PFSK-1 (cell line): ENCODE measurements around the gene SYNRG.

Source experiments
- FOXP2 ChIP-seq: optimal IDR thresholded peaks from 2 replicates; pipeline ENCODE3; 2011; ENCODE audit warnings: borderline replicate concordance, control low read depth, inconsistent platforms; ENCODE audit not compliant: insufficient read depth; ENCODE audit errors: extremely low read length, extremely low read depth
- POLR2AphosphoS5 ChIP-seq: IDR thresholded peaks from 2 replicates; pipeline ENCODE4 v1.6.1; 2012; ENCODE audit warnings: low read depth, mild to moderate bottlenecking, control low read depth, low read length, moderate library complexity
- SIN3A ChIP-seq: IDR thresholded peaks from 2 replicates; pipeline ENCODE4 v1.6.1; 2012; ENCODE audit warnings: mild to moderate bottlenecking, low read length, moderate library complexity, borderline replicate concordance; ENCODE audit not compliant: insufficient read depth
- TAF1 ChIP-seq: IDR thresholded peaks from 2 replicates; pipeline ENCODE4 v1.6.1; 2012; ENCODE audit warnings: low read length, control low read depth, borderline replicate concordance; ENCODE audit not compliant: insufficient read depth
- TF ChIP-seq, protein P1 (sequence below), 2 experiments: IDR thresholded peaks; 2 replicates each; pipeline versions ENCODE4 v1.6.1 to v1.8.0; 2011 to 2012; ENCODE audit warnings: low read depth in 2 of 2, low read length in 2 of 2, control low read depth in 1 of 2, inconsistent platforms in 1 of 2, mild to moderate bottlenecking in 1 of 2, moderate library complexity in 1 of 2; ENCODE audit not compliant: insufficient read depth in 1 of 2

The SYNRG gene

DNA sequence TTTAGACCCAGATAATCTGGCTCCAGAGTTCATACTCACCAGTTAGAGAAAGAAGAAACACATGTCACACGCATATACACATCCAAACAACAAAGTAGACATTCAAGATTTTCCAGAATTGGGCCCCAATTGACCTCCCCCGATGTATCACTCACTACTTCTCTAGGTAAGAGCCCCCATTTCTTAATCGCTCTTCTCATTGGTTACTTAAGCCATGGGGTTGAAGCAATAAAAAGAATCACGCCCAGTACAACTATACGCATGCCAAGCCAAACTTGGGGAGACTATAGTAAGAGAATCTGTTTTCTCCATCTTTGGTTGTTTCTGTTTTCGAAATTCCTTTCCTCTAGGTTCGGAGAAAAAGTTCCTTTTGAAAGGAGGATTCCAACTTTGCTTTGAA is 33.5 kb upstream of the SYNRG start:
- TF ChIP-seq FOXP2 (no peak), SIN3A (no peak), TAF1 (no peak), POLR2AphosphoS5 (no peak)
- TF ChIP-seq, protein P1, sequence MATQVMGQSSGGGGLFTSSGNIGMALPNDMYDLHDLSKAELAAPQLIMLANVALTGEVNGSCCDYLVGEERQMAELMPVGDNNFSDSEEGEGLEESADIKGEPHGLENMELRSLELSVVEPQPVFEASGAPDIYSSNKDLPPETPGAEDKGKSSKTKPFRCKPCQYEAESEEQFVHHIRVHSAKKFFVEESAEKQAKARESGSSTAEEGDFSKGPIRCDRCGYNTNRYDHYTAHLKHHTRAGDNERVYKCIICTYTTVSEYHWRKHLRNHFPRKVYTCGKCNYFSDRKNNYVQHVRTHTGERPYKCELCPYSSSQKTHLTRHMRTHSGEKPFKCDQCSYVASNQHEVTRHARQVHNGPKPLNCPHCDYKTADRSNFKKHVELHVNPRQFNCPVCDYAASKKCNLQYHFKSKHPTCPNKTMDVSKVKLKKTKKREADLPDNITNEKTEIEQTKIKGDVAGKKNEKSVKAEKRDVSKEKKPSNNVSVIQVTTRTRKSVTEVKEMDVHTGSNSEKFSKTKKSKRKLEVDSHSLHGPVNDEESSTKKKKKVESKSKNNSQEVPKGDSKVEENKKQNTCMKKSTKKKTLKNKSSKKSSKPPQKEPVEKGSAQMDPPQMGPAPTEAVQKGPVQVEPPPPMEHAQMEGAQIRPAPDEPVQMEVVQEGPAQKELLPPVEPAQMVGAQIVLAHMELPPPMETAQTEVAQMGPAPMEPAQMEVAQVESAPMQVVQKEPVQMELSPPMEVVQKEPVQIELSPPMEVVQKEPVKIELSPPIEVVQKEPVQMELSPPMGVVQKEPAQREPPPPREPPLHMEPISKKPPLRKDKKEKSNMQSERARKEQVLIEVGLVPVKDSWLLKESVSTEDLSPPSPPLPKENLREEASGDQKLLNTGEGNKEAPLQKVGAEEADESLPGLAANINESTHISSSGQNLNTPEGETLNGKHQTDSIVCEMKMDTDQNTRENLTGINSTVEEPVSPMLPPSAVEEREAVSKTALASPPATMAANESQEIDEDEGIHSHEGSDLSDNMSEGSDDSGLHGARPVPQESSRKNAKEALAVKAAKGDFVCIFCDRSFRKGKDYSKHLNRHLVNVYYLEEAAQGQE (IDR thresholded peaks at IDR 0.05; ENCODE audit: insufficient read depth in 1 of 2, low read depth in 2 of 2, low read length in 2 of 2), result no peak

DNA sequence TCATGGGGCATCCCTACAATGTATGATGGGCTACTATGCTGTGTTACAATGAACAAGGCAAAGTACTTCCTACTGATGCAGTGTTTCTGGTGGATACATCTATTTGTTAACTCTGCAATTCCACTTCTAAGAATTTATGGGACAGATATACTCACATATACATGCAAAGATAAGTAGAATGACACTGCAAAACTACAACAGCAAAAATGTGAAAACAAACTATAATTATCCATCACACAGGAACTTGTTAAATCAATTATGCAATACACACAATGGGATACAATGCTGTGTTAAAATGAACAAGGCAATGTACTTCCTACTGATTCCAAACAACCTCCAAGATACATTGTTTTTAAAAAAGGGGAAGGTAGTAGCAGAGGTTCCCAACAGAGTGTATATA is 30.8 kb upstream of the SYNRG start:
- TF ChIP-seq, protein P1 (IDR thresholded peaks at IDR 0.05; ENCODE audit: insufficient read depth in 1 of 2, low read depth in 2 of 2, low read length in 2 of 2), result no peak
- TF ChIP-seq TAF1, result no peak
- TF ChIP-seq POLR2AphosphoS5, result no peak
- no peak for TF ChIP-seq FOXP2
- TF ChIP-seq SIN3A, result no peak

DNA sequence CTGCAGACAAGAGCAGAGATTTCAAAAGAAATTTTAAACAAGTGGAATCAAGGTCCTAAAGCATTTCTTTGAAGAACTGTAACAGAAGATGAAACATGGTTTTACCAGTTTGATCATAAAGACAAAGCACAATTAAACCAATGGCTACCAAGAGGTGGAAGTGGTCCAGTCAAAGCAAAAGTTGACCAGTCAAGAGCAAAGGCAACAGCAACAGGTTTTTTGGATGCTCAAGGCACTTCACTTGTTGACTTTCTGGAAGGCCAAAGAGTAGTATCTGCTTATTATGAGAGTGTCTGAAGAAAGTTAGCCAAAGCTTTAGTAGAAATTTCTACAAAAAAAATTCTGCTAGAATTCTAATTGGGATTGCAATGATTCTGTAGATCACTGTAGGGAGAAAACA is 28.7 kb upstream of the SYNRG start:
- TF ChIP-seq TAF1 (no peak), SIN3A (no peak), FOXP2 (no peak), POLR2AphosphoS5 (no peak)
- TF ChIP-seq, protein P1 (IDR thresholded peaks at IDR 0.05; ENCODE audit: insufficient read depth in 1 of 2, low read depth in 2 of 2, low read length in 2 of 2), result no peak

DNA sequence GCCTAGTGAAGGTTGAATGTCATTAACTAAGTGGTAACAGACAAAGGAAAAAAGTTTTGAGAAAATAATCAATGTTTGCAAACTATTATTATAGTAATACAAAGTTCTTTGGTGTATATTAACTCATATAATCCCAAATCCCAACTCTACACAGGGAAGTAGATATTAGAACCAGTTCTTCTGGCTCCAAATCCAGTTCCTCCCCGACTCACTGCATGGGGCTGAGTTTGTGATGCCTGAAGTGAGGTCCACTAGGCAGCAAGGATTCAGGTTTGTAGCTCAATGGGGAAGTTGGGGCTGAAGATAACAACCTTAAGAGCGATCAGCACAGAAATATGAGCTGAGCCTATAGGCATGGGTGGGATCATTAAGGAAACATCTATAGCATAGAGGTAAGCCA is 5.6 kb upstream of the SYNRG start:
- TF ChIP-seq SIN3A (no peak), FOXP2 (no peak), TAF1 (no peak), POLR2AphosphoS5 (no peak)
- TF ChIP-seq, protein P1 (IDR thresholded peaks at IDR 0.05; ENCODE audit: insufficient read depth in 1 of 2, low read depth in 2 of 2, low read length in 2 of 2), result no peak

DNA sequence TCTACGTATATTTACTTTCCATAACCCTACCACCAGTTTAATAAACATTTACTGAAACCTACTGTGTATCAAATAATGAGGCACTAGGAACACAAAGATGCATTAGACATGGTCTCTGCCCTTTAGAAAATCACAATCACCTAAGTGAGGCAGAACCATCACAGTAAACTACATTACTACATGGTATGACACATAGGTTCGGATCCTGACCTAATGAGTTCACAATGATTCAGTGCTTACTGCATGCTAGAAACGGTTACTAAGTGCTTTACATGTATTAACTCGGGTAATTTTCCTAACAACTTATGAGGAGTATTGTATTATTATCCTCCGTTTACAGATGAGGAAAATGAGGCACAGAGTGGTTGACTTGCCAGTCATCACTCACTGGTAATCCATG is 5.2 kb upstream of the SYNRG start:
- TF ChIP-seq POLR2AphosphoS5 (no peak), TAF1 (no peak), FOXP2 (no peak), SIN3A (no peak)
- TF ChIP-seq, protein P1 (IDR thresholded peaks at IDR 0.05; ENCODE audit: insufficient read depth in 1 of 2, low read depth in 2 of 2, low read length in 2 of 2), result no peak
